Stimulated activated CD4-positive, alpha-beta T cell treated with anti-CD3 and anti-CD28 coated beads, Interleukin-2, amount 100 ng/mL, for 48 hours (primary cell): Measurements from ENCODE around the gene ALDOC.
A peak's percentile ranks its signal among the peaks of the same experiment; 100 is the strongest.
"Not testable (repeated sequence)": the region's sequence is repeated elsewhere in the genome, so short reads cannot be mapped to it uniquely, and the experiment has no call there.

Experiments
- DNase-seq, 2 donors: peaks; one replicate each; pipeline ENCODE4 v3.0.0-alpha.2; 2020

The ALDOC gene

DNA sequence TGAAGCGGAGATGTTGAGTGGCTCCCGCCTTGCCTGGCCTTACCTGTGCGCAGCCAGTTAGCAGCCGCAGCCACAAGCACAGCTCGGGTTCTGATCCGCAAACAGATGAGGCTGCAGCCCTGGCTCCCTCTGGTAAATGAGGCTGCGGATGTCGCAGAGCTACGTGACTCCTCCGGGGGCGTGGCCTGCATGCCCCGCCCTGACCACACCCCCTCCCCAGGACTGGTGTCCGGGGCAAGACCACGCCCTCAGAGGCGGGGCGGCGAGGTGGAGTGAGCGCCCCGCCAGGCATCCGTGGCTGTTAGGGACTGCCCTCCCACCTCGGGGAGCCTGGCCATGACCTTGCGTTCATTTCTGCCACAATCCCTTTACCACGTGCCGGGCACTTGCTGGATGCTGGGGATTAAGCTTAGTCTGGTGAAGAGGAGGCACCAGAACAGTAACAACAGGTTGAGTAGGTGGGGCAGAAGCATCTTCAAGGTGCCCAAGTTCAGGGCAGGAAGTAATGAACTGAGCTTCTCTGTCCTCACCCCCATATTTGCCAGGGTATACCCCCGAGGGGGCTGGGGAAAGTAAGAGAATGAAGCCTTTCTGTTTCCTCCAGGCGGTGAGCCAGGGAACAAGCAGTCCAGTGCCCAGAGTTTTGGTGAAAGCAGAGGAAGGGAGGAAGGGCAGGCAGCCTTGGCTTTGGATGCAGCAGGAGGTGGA is at the start of gene ALDOC:
Gene ALDOC (minus strand): TSS at position 138 of the 708 bp plus-strand sequence. CDS start 1,363 bp downstream, outside the sequence.
- DNase-seq: peak; percentile 98 to 99

DNA sequence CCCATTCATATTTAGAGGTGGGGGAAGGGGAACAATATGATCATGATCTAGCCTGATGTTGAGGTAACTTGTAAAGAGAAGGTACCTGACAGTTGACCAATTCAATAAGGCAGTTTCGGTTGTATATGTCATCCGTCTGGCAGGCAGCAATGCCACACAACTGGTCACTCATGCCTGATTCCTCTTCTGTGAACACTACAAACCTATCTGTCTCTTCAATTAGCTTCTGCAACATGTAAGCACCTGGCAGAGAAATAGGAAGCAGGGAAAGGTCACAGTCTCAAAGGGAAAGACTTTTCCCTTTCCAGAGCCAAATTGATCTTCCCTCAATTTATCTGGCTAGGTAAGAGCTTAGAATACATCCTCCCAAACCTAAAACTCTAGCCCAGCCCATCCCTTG is 47.5 kb upstream of the ALDOC start:
- DNase-seq: no peak

- DNase-seq: no peak
Measured at GRCh38 chr17:28623696-28624095, 47.0 kb upstream of the ALDOC start.

DNA sequence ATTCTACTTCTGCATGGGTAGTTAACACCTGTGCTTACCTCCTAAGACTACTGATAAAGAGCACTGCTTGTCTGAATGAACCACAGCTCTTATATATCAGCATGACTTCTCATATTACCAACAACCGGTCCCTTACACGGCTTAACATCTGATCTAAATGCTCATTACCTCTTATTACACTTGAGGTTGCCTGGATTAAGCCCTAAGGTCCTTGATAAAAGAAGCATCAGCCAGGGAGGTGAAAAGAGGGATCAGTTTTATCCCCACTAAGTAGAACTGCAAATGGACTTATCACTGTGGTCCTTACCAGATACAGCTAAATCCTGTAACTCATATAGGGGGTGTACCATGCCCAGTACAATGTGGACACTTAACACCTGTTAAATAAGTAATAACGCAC is 45.5 kb upstream of the ALDOC start:
- no peak for DNase-seq

DNA sequence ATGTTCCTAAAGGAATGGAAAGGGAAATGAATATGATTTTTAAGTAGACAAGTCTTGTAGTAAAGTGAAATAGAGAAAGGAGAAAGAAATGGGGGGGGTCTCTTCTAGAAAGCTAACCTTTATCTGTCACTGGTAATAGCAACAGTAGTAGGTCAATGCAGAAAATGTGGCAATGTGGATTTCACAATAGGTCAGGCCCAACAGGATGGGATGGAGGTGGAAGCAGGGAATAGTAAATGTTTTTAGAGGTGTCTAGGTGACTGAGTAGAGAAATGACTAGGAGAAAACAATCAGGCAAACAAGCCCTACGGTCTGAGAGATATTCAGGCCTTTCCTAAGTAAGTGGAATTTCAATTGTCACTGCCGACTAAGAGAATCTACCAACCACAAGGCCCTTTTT is 43.3 kb upstream of the ALDOC start:
- no peak for DNase-seq

DNA sequence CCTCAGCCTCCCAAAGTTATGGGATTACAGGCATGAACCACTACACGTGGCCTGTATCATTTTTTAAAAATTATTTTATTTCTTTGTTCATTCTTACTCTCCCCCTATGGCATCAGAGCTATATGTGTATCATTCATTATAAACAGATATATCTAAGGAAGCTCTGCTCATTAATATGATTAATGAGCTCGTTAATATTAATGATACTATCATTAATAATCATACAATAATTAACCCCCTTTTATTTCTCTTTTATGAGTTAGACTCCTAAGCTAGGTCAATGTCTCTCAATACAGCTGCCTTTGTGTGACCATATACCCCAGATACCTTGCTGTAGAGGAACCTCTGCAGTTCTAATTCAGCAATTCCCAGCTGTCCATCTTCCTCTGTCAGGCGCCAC is 41.8 kb upstream of the ALDOC start:
- DNase-seq: no peak

DNA sequence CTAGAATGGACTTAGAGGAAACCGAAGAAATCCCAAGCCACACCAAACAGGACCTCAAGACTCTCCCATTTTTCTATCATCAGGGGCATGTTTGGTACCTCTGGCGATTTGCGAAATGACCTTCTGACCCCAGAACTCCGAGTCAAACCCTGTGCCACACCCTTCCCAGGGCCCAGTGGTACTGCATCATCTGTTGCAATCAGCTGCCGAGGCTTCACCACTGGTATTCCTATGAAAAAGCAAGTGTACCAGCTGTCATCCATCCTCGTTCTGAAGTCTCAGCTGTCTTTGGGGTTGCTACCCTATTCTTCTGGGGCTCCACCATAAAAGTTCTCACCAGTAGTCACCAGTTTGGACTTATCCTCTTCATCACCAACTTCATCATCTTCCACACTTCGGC is 39.6 kb upstream of the ALDOC start:
- no peak for DNase-seq

DNA sequence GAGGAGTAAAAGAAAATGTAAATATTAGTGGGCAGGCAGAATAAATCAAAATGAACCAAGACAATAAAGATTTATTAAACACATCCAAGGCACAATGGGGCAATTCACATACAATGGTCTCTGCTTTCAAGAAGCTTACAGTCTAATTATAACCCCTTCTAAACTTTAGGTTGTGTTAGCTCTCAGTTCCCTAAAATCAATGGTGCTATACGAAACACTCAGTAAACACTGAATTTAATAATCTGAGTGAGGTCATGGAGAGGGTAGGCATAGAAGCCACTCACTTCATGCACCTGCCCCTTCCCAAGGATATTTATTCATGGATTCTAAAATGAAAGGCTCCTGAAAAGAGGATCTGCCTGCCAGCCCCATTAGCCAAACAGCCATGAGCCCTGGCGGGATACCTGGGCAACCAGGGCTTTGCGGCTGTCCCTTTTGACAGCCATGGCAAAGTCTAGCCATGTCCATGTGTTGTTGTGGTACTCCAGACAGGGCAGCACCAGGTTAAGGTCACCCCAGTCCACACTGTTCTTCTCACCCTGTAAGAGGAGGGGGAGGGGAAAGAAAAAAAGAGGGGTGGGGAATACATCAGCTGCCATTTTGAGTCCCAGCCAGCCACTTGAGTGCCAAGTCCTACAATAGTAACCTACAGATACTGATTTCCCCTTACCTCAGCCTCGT is 38.7 kb upstream of the ALDOC start:
- no peak for DNase-seq

GRCh38 chr17:28613931-28614381 is 37.3 kb upstream of the ALDOC start, which contains the start of gene RSKR:
Gene RSKR, minus strand, starts transcription at chr17:28614185. Its CDS starts 24 bp downstream, at chr17:28614161.
- DNase-seq: no peak

- DNase-seq: no peak
Measured at GRCh38 chr17:28612936-28613872, 36.5 kb upstream of the ALDOC start.

GRCh38 chr17:28612531-28612930 is 35.8 kb upstream of the ALDOC start:
- no peak for DNase-seq

- no peak for DNase-seq
Measured at GRCh38 chr17:28610376-28610775, 33.7 kb upstream of the ALDOC start.

DNA sequence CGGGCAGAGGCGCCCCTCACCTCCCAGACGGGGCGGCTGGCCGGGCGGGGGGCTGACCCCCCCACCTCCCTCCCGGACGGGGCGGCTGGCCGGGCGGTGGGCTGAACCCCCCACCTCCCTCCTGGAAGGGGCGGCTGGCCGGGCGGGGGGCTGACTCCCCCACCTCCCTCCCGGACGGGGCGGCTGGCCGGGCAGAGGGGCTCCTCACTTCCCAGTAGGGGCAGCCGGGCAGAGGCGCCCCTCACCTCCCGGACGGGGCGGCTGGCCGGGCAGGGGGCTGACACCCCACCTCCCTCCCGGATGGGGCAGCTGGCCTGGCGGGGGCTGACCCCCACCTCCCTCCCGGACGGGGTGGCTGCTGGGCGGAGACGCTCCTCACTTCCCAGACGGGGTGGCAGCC is 27.3 kb upstream of the ALDOC start:
- not testable (repeated sequence) for DNase-seq

DNA sequence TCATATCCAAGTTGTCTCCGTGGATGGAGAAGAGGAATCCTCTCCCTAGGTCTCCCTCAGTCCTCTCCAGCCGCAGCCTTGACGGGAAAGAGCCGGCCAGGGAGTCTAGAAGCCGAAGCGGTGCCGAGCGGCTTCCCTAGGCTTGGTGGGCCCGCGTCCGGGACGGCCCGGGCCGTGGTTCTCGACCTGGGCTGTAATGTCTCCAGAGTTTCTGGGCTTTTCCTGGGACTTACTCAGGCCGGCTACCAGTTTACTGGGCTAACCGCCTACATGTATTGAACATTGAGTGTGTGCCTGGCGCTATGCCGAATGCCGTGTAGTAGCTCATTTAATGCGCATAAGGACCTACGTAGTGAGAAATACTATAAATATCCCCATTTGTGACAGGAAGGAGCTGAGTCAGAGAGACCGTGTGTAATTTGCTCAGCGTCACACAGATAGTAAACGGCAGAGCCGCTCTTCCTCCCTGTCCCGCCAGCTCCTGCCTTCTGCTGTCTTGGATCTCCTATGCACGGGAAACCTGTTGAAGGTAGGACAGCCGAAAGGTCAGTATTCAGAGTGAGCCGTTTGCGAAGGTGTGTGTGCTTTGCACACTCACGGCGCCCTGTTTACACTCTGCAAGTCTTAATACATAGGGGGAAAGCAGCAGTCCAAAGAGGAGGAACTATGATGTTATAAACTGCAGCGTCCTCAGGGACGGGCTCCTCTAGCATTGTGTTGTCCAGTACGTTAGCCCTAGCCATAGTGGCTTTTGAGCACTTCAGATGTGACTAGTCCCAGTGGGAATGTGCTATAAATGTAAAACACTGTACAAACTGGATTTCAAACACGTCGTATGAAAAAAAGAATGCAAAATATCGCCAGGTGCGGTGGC is 22.9 kb upstream of the ALDOC start:
- DNase-seq: peak; percentile 50 to 64

DNA sequence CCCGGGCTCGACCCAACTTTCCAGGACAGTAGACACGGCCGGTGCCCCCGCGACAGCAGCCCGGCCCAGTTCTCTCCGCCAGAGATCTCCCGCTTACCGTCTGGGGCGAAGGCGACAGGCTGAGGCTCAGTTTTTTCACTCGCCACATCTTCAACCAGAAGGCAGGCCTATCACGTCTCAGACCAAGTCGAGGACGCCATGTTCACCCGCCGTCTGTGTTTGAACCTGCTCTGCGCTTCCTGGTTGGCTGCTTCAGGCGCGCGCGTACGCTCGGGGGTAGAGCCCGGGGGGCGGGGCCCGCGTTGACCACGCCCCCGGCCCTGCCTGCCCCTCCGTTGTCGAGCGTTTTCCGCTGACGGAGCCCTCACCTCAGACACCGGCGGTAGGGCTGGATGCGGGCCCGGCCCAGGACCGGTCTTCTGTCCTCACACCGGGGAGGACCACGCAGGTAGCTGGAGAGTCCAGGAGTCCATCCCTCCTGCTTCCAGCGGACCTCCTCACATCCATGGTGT is 22.2 kb upstream of the ALDOC start, which contains the start of gene SPAG5:
Gene SPAG5 (minus strand): TSS at position 227 of the 512 bp plus-strand sequence. CDS start 79 bp downstream, at position 148.
- DNase-seq: peak; percentile 91 to 93

GRCh38 chr17:28598389-28598788 is 21.7 kb upstream of the ALDOC start:
- no peak for DNase-seq

- no peak for DNase-seq
Measured at GRCh38 chr17:28597606-28598383, 21.1 kb upstream of the ALDOC start.

GRCh38 chr17:28592260-28592659 is 15.6 kb upstream of the ALDOC start:
- DNase-seq: no peak

- DNase-seq: no peak
Measured at GRCh38 chr17:28585851-28586250, 9.2 kb upstream of the ALDOC start.

DNA sequence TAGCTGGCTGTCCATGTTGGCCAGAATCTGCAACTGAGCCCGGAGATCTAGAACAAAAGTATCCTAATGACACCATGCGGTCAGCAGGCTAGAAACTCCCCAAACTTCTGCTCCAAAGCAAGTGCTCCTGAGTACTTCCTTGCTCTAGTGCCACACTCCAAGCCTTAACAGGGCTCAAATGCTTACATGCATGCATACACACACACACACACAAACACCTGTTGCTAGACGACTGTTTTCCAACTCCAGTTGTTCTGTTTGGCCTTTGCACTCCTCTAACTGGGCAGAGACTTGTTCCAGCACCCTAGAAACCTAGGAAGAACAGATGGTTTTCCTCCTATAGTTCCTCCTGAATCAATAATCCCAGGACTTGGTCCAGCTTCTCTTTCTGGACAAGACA is 7.7 kb upstream of the ALDOC start:
- no peak for DNase-seq

- DNase-seq: no peak
Measured at GRCh38 chr17:28582513-28582912, 5.8 kb upstream of the ALDOC start.
